ENCODE results near the gene ACTN1. TPM values are rescaled to one million over a fixed set of nuclear protein-coding genes. Genes with fewer than 3 reads are reported as not detected.

Gene ACTN1
- total RNA-seq, 1 donor from 2014 or later, result 136 TPM

GRCh38 chr14:68928770-68929550 lies 50.1 kb downstream of the ACTN1 start:
- intact Hi-C loops (cut with DNase I), result no loop called here
- ATAC-seq (no peak), DNase-seq (ENCODE audit: missing footprints) (peak; percentile 57)

- ATAC-seq (no peak), DNase-seq (ENCODE audit: missing footprints) (peak; percentile 26)
- intact Hi-C loops (cut with DNase I), result no loop called here
Observed at GRCh38 chr14:68927956-68928675, 51.0 kb downstream of the ACTN1 start.

GRCh38 chr14:68927089-68927488 lies 52.0 kb downstream of the ACTN1 start:
- ATAC-seq (no peak), DNase-seq (ENCODE audit: missing footprints) (peak; percentile 15)
- intact Hi-C loops (cut with DNase I), result no loop called here

- DNase-seq (ENCODE audit: missing footprints), result peak; percentile 20
- no peak for ATAC-seq
- intact Hi-C loops (cut with DNase I), result no loop called here
Observed at GRCh38 chr14:68926236-68926635, 52.9 kb downstream of the ACTN1 start.

GRCh38 chr14:68925373-68925772 lies 53.7 kb downstream of the ACTN1 start:
- DNase-seq (ENCODE audit: missing footprints) (peak; percentile 41), ATAC-seq (no peak)
- intact Hi-C loops (cut with DNase I), result no loop called here

GRCh38 chr14:68924186-68925158 lies 54.6 kb downstream of the ACTN1 start:
- ATAC-seq (peak; percentile 72), DNase-seq (ENCODE audit: missing footprints) (peak; percentile 78)
- intact Hi-C loops (cut with DNase I), result no loop called here

GRCh38 chr14:68922886-68923285 lies 56.2 kb downstream of the ACTN1 start:
- ATAC-seq, result peak; percentile 40
- intact Hi-C loops (cut with DNase I), result no loop called here

GRCh38 chr14:68922201-68922621 lies 56.9 kb downstream of the ACTN1 start:
- ATAC-seq, result peak; percentile 33
- peak; percentile 58 for DNase-seq (ENCODE audit: missing footprints)
- intact Hi-C loops (cut with DNase I), result no loop called here

More at GRCh38 chr14:68922886-68923285, 56.2 kb downstream of the ACTN1 start:
- no peak for DNase-seq (ENCODE audit: missing footprints)

GRCh38 chr14:68921666-68922065 lies 57.4 kb downstream of the ACTN1 start:
- intact Hi-C loops (cut with DNase I), result no loop called here
- DNase-seq (ENCODE audit: missing footprints) (peak; percentile 8), ATAC-seq (no peak)

GRCh38 chr14:68921049-68921448 lies 58.1 kb downstream of the ACTN1 start:
- DNase-seq (ENCODE audit: missing footprints) (peak; percentile 31), ATAC-seq (no peak)
- intact Hi-C loops (cut with DNase I), result no loop called here

- ATAC-seq (no peak), DNase-seq (ENCODE audit: missing footprints) (no peak)
- intact Hi-C loops (cut with DNase I), result no loop called here
Observed at GRCh38 chr14:68919129-68919927, 59.8 kb downstream of the ACTN1 start.

GRCh38 chr14:68918612-68919011 lies 60.5 kb downstream of the ACTN1 start:
- intact Hi-C loops (cut with DNase I), result no loop called here
- ATAC-seq (no peak), DNase-seq (ENCODE audit: missing footprints) (peak; percentile 11)

- DNase-seq (ENCODE audit: missing footprints) (peak; percentile 25), ATAC-seq (no peak)
Observed at GRCh38 chr14:68916358-68916941, 62.7 kb downstream of the ACTN1 start.

GRCh38 chr14:68913516-68913915 lies 65.6 kb downstream of the ACTN1 start:
- intact Hi-C loops (cut with DNase I), result loop anchor here (5.0 kb wide), 3 partner anchors 139 to 194 kb away; no protein-coding TSS in a partner anchor
- ATAC-seq (no peak), DNase-seq (ENCODE audit: missing footprints) (peak; percentile 50)

More at GRCh38 chr14:68916358-68916941, 62.7 kb downstream of the ACTN1 start:
- intact Hi-C loops (cut with DNase I), result no loop called here

- DNase-seq (ENCODE audit: missing footprints), result peak; percentile 79
- peak; percentile 89 for ATAC-seq
- intact Hi-C loops (cut with DNase I), result loop anchor here (1.0 to 5.0 kb wide), 5 partner anchors 67 to 196 kb away; partner anchors contain the start of gene ACTN1
Observed at GRCh38 chr14:68911594-68912227, 67.4 kb downstream of the ACTN1 start.

GRCh38 chr14:68910540-68910939 lies 68.6 kb downstream of the ACTN1 start:
- no peak for DNase-seq (ENCODE audit: missing footprints)
- intact Hi-C loops (cut with DNase I), result loop anchor here (2.0 to 5.0 kb wide), 4 partner anchors 68 to 197 kb away; partner anchors contain the start of gene ACTN1
- ATAC-seq, result no peak

- DNase-seq (ENCODE audit: missing footprints), result no peak
- ATAC-seq, result no peak
- intact Hi-C loops (cut with DNase I), result no loop called here
Observed at GRCh38 chr14:68908803-68909202, 70.3 kb downstream of the ACTN1 start.

Data from Right ventricle myocardium inferior (tissue), 1 donor.